H54 (cell line): ENCODE results near the gene PHPT1.
"Not testable (repeated sequence)": the region's sequence is repeated elsewhere in the genome, so short reads cannot be mapped to it uniquely, and the experiment has no call there.

Experiments used
- DNase-seq: peaks from one replicate; pipeline ENCODE4 v3.0.0; 2011; ENCODE audit warnings: low spot score, mixed read lengths; ENCODE audit not compliant: insufficient read length
- FAIRE-seq: peaks from 3 replicates; lab custom pipeline; 2011; peaks lifted over from hg19 to GRCh38; lab: Jason Lieb, UNC
- POLR2A ChIP-seq: IDR thresholded peaks from 2 replicates; pipeline ENCODE4 v1.6.1; 2011; ENCODE audit warnings: low read depth, mild to moderate bottlenecking, low read length

Gene PHPT1

GRCh38 chr9:136827794-136828473, 21.3 kb upstream of the PHPT1 start:
- no peak for TF ChIP-seq POLR2A
- DNase-seq (no peak), FAIRE-seq (no peak)

- TF ChIP-seq POLR2A, result no peak
- DNase-seq (no peak), FAIRE-seq (no peak)
Measured at GRCh38 chr9:136828474-136829140, 20.6 kb upstream of the PHPT1 start.

GRCh38 chr9:136829412-136829811, 19.8 kb upstream of the PHPT1 start:
- no peak for TF ChIP-seq POLR2A
- DNase-seq (no peak), FAIRE-seq (no peak)

GRCh38 chr9:136829981-136830885, 19.0 kb upstream of the PHPT1 start:
- no peak for TF ChIP-seq POLR2A
- no peak for FAIRE-seq
- no peak for DNase-seq

DNA sequence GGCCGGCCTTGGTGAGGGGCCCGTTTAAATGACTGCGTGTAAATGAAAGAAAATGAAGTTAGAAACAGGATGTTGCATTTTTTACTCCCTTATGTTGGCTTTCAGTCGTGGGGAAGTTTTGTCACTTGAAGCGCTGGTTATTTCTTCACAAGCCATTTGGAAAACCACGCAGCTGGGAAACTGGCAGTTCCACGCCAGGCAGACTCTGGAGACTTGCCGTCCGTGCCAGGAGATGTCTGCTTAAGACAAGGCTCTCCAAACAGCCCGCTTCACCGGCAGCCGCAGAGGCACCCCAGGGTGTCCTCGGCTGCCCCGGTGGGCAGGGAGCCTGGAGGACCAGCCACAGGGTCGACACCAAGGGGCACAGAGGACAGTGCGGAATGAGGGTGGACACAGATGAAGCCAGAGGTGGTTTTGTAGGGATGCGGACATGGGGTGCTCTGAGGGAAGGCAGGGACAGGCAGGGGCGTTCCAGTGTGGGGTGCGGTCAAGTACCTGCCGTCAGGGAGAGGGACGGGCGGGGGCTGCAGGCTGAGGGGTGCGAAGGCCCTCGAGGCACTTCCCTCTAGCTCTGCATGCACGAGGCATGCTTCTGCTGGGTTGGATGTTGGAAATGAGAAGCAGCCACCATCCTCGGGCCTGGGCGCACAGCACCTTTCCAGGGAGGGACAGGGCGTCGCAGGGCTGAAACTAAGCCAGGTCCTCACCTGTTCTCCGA, 18.0 kb upstream of the PHPT1 start:
- no peak for DNase-seq
- no peak for FAIRE-seq
- TF ChIP-seq POLR2A, result no peak

- no peak for TF ChIP-seq POLR2A
- no peak for FAIRE-seq
- no peak for DNase-seq
Measured at GRCh38 chr9:136831720-136832104, 17.5 kb upstream of the PHPT1 start.

- FAIRE-seq (no peak), DNase-seq (no peak)
- no peak for TF ChIP-seq POLR2A
Measured at GRCh38 chr9:136832581-136832980, 16.6 kb upstream of the PHPT1 start.

GRCh38 chr9:136833381-136834048, 15.7 kb upstream of the PHPT1 start:
- not testable (repeated sequence) for FAIRE-seq, DNase-seq

GRCh38 chr9:136835162-136835931, 13.9 kb upstream of the PHPT1 start:
- TF ChIP-seq POLR2A, result no peak
- no peak for FAIRE-seq
- DNase-seq, result no peak

DNA sequence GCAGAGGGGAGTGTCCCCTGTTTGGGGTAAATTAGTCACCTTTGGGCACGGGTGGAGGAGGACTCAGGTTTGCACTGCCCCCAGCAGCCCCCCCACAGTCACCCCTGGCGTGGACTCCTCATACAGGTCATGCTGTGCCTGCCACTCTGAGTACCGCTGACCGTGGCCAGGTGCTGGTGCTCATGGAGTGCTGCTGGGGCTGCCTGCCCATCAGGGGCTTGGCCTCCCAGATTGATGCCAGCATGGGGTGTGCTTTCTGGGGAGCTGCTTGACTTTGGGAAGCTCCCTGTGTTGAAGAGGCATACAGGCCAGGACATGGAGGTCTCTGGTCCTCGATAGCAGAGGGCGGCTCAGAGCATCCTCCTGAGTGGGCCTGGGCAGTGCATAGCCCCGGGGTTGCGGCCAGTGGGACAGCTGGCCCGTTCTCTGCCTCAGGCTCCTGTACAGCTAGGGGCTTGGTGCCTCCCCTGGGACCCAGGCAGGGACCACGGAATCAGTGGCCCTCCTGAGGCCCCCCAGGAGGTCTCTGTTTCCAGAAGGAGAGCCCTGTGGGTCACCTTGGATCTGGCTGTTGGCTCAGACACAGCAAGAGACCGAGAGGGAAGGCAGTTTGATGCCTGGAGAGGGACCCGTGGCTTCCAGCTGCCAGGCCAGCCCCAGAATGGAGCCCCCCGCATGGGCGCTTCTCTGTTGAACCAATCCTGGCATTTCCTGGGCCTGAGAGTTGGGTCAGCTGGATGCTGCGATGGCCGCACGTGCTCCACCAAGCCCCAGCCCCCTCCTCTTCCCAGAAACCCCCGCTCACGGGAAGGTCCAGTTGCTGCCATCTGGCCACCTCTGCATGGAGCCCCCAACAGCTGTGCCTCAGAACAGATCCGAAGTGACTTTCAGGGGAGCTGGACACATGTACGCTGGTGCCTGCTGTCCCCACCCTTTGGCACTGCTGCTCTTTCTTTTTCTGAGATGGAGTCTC, 13.0 kb upstream of the PHPT1 start:
- no peak for FAIRE-seq
- TF ChIP-seq POLR2A, result no peak
- no peak for DNase-seq

GRCh38 chr9:136837146-136837855, 11.9 kb upstream of the PHPT1 start:
- DNase-seq, result no peak
- TF ChIP-seq POLR2A, result no peak

DNA sequence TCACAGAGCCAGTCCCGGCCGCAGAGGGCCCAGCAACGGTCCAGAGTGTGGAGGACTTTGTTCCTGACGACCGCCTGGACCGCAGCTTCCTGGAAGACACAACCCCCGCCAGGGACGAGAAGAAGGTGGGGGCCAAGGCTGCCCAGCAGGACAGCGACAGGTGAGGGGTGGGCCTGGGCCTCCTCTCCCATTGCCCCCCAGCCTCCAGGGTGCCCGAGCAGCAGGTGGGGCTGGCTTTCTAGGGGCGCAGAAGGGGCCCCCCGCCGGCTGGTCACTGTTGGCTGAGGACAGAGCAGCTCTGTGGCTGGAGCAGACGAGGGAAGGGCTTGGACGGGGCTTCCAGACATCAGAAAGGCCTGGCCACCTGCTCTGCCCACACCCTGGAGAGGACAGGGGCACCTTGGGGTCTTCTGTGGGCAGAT, 11.3 kb upstream of the PHPT1 start:
- FAIRE-seq, DNase-seq: not testable (repeated sequence)

More at GRCh38 chr9:136837146-136837855, 11.9 kb upstream of the PHPT1 start:
- no peak for FAIRE-seq
